Measurements from ENCODE around the gene ATP6V1D. TPM values are rescaled to one million over a fixed set of nuclear protein-coding genes. Genes with fewer than 3 reads are reported as not detected.
"Not testable (repeated sequence)": the region's sequence is repeated elsewhere in the genome, so short reads cannot be mapped to it uniquely, and the experiment has no call there.

ATP6V1D gene
- total RNA-seq, 1 experiment from 2014 or later, result 53.2 TPM

DNA sequence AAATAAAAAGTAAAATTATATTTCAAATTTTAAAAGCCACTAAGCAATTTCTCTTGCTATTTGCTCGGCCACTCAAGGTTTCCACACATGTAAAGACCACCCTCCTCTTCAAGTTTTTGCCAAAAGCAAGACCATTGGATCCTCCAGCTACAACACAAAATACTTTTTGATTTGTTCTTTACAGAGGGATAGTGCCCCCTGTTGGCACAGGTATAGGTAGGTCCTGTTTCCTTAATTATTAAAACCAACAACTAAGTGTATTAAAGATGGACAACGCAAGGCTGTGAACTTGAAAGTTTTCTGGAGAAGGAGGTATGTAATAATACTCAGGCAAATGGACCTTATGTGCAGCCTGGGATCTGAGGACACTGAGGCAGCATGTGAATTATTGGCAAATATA lies 23.8 kb downstream of the ATP6V1D start:
- Histone ChIP-seq H3K9me3 (no peaks in the 10 kb centered on the region), H3K4me3 (no peak overlapping the region), H3K27me3 (no peaks in the 10 kb centered on the region), H3K36me3 (peaks cover 18% of the 10 kb centered on the region)
- DNase-seq, result no peak

DNA sequence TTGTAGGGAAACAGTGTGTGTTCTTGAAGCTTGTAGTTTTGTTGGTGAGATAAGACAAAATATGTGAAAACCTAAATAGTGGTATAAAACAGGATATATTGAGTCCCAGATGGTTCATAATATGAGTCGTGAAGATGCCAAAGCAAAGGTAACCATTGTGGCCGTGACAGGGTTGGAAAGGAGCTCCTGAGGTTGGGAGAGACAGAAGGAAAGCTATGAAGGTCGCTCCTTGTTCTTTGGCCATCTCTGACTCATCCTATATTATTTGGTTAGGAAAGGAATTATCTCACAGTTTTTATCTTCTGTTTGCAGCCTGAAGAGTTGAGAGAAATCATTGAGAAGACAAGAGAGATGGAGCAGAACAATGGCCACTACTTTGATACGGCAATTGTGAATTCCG lies 27.1 kb downstream of the ATP6V1D start:
- Histone ChIP-seq H3K27me3 (no peaks in the 10 kb centered on the region), H3K36me3 (peaks cover 20% of the 10 kb centered on the region), H3K9me3 (no peaks in the 10 kb centered on the region), H3K4me3 (no peak overlapping the region)
- no peak for DNase-seq

DNA sequence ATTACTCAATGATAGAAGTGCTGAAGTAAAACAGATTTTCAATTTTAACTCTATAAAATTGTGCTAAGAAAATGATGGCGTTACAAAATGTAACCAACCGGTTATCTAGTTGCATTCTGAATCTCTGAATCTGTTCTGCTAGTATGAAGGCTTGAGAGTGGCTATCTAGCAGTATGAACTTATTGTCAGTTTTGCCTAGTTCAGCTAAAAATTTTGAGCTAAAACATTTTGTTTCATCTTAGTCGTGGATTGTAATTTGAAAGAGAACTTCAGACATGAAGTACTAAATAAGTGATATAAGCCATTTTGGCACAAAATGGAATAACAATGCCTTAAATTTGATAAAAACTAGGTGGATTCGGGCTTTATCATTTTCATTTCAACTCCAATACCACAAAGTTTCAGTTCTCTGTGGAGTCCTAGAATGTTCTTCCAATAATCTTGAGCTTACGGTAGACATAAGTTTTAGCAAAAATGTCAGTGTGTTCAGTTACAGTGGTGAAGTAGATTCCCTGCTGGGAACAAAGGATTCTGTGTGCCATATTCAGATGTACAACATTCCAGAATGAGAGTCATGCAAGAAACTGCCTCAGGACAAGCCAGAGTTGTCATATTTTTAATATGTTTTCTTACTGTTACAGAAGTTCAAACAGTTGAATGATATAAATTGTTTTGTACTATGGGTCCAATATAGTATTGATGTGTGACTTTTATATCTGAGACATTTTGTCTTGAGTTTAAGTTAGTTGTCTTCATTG lies 28.1 kb downstream of the ATP6V1D start:
- no peak for DNase-seq

DNA sequence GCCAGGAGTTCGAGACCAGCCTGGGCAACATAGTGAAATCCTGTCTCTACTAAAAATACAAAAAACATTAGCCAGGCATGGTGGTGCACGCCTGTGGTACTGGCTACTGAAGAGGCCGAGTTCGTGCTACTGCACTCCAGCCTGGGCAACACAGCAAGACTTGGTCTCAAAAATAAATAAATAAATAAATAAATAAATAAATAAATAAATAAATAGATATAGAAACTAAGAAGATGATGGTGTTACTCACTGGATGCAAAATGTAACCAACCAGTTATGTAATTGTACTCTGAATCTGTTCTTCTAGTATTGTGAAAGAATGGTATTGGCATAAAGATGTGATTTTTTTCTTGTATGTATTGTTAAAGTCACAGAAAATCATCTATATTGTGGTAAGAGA lies 29.9 kb downstream of the ATP6V1D start:
- H3K4me3 ChIP-seq, DNase-seq, H3K9me3 ChIP-seq, H3K27me3 ChIP-seq: not testable (repeated sequence)
- peaks cover 13% of the 10 kb centered on the region for H3K36me3 ChIP-seq

More for the DNA sequence above, 28.1 kb downstream of the ATP6V1D start:
- no peaks in the 10 kb centered on the region for H3K9me3 ChIP-seq
- H3K36me3 ChIP-seq, result peaks cover 16% of the 10 kb centered on the region
- H3K27me3 ChIP-seq, result no peaks in the 10 kb centered on the region
- H3K4me3 ChIP-seq, result no peak overlapping the region

DNA sequence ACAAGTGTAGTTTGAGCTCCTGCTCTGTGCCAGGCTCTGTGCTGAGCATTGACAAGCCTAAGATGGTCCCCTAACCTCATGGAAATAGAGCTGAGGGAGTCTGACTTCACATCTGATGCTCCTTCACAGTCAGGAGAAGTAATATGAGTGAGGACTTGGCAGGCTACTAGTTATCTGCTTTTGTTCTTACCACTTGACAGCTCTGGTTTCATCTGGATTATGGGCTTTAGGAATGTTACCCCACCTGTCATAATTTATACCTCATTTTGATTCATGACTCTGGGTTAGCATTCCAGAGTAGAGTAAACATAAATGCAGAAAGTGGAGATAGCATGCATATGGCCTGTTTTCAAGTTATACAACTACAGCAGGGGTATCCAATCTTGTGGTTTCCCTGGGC lies 40.5 kb downstream of the ATP6V1D start:
- Histone ChIP-seq H3K36me3 (peaks cover 4% of the 10 kb centered on the region; the same call in 1 of the 2 replicates), H3K4me3 (no peak overlapping the region), H3K9me3 (no peaks in the 10 kb centered on the region), H3K27me3 (no peaks in the 10 kb centered on the region)
- no peak for DNase-seq

DNA sequence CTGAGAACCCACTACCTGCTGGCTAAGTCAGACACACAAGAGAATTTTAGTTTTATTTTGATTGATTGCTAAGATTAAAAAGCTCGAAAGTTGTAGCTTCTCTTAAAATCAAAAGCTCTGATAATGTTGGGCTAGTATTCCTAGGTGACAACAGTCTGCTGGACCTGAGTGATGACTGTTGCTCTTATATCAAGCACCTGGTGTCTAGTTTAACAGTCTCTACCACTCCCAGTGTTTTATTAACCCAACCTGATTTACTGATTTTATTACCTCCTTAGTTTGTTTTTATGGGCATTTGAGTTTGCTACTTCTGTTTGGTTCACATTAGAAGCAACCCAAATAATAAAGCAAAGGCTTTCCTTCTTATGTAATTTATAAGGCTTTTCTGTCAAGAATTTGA lies 41.8 kb downstream of the ATP6V1D start:
- no peaks in the 10 kb centered on the region for H3K9me3 ChIP-seq
- H3K27me3 ChIP-seq, result no peaks in the 10 kb centered on the region
- no peak for DNase-seq
- H3K4me3 ChIP-seq, result no peak overlapping the region
- peaks cover 4% of the 10 kb centered on the region; the same call in 1 of the 2 replicates for H3K36me3 ChIP-seq

DNA sequence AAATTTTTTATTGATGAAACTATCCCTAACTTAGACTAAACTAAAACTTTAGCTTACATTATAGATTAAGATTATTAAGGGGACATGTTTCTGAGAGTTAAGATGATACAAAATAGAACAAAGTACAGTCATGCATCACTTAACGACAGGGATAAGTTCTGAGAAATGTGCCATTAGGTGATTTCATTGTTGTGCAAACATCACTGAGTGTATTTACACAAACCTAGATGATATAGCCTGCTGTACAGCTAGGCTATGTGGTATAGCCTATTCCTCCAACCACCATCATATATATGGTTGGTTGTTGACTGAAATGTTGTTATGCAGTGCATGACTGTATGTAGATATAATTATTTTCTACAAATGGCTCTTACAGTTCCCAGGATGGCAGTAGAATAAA lies 46.5 kb downstream of the ATP6V1D start:
- Histone ChIP-seq H3K27me3 (no peaks in the 10 kb centered on the region), H3K4me3 (no peak overlapping the region), H3K9me3 (no peaks in the 10 kb centered on the region), H3K36me3 (peaks cover 4% of the 10 kb centered on the region; the same call in 1 of the 2 replicates)
- no peak for DNase-seq

DNA sequence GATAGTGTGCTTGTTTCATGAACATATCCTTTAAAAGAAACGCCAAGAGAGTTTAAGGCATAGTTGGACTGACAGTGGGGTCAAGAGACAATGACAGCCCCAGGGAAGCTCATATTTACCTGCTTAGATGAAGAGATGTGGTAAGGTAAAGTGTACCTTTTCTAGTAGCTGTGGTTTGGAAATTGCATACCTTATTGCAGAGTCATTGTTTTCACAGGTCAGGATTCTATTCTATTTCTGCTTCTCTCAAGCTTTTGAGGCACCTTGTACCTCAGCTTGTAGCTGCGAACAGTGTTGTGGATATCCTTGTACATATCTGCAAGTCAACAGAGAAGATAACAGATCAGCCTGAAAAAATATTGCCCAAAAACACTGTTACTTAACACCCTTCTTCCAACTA lies 47.7 kb downstream of the ATP6V1D start:
- Histone ChIP-seq H3K36me3 (no peaks in the 10 kb centered on the region), H3K9me3 (no peaks in the 10 kb centered on the region)
- DNase-seq, result no peak

More for the DNA sequence above, 47.7 kb downstream of the ATP6V1D start:
- no peak overlapping the region for H3K4me3 ChIP-seq
- H3K27me3 ChIP-seq, result no peaks in the 10 kb centered on the region

Other genes starting within 250 kb of the ATP6V1D start
- not detected in 2 replicates for gene GARIN2, start 170.4 kb downstream of the ATP6V1D start, total RNA-seq (2014; rRNA removed; shearing (Covaris generic); ENCODE audit: low replicate concordance)
- gene PALS1, start 118.4 kb downstream of the ATP6V1D start, total RNA-seq (2014; rRNA removed; shearing (Covaris generic); ENCODE audit: low replicate concordance), result 8.5 and 16.3 TPM in 2 replicates
- gene EIF2S1, start 524 bp upstream of the ATP6V1D start, total RNA-seq (2014; rRNA removed; shearing (Covaris generic); ENCODE audit: low replicate concordance), result 284 and 534 TPM in 2 replicates
- gene PLEK2, start 52.4 kb upstream of the ATP6V1D start, total RNA-seq (2014; rRNA removed; shearing (Covaris generic); ENCODE audit: low replicate concordance), result 2.2 TPM in 1 of 2 replicates, not detected in the other
- gene TMEM229B, start 128.9 kb upstream of the ATP6V1D start, total RNA-seq (2014; rRNA removed; shearing (Covaris generic); ENCODE audit: low replicate concordance), result 5.9 TPM in 1 of 2 replicates, not detected in the other
- gene PLEKHH1, start 173.5 kb upstream of the ATP6V1D start, total RNA-seq (2014; rRNA removed; shearing (Covaris generic); ENCODE audit: low replicate concordance), result 0.07 and 0.47 TPM in 2 replicates
- gene PIGH, start 240.5 kb upstream of the ATP6V1D start, total RNA-seq (2014; rRNA removed; shearing (Covaris generic); ENCODE audit: low replicate concordance), result 19.4 and 48.5 TPM in 2 replicates

Data from MG63 (cell line).